K562 (cell line): ENCODE results near the gene UQCRC1. TPM values are rescaled to one million over a fixed set of nuclear protein-coding genes. Genes with fewer than 3 reads are reported as not detected.

Experiments
- ATAC-seq: fragments of 200-7000 bp; cut with Tn5 transposase; 3 replicates; pipeline ENCODE4 v1.9.1; 2020; ENCODE audit warnings: moderate library complexity
- BruUV-seq: library from RNA; stranded (reverse); fragments of 400-500 nt; replicated peaks from 2 replicates; lab custom pipeline; 2021; lab: Mats Ljungman, UMichigan
- CTCF ChIA-PET: fragments of 300-600 bp; formaldehyde crosslinking; extraction: SDS; loops from one replicate; lab custom pipeline; 2021; ENCODE audit warnings: low intra/inter-chr PET ratio; lab: Yijun Ruan, JAX
- POLR2A ChIA-PET: fragments of 300-600, 350-650 bp; sonication (Branson Sonifier 250); formaldehyde crosslinking; extraction: SDS; loops from one replicate; lab custom pipeline; 2021; ENCODE audit warnings: antibody characterized with exemption, inconsistent platforms; lab: Yijun Ruan, JAX
- DNase-seq, 4 experiments: peaks; one replicate each; pipeline versions ENCODE4 v3.0.0 to v3.0.0-alpha.2; 2011 to 2018; ENCODE audit warnings: low spot score in 3 of 4, mixed read lengths in 3 of 4; ENCODE audit errors: extremely low read depth in 1 of 4
- FAIRE-seq: peaks from 2 replicates; lab custom pipeline; 2011; peaks lifted over from hg19 to GRCh38; lab: Jason Lieb, UNC
- H2AFZ ChIP-seq: 2 replicates; pipeline ENCODE4 v1.6.0; 2011; ENCODE audit warnings: low read depth, low read length, control low read depth, inconsistent platforms
- H3K27ac ChIP-seq: fragments of 200-600 bp; 3 replicates; pipeline ENCODE4 v1.8.0; 2011; ENCODE audit warnings: low read depth, mild to moderate bottlenecking, control low read depth, inconsistent platforms, low read length, moderate library complexity, mixed read lengths; ENCODE audit errors: extremely low read depth
- H3K27me3 ChIP-seq, 2 experiments: fragments of 300-600 bp in 1 of 2; 2 replicates in 1 of 2; 3 replicates in 1 of 2; pipeline versions ENCODE4 v1.6.0 to v1.8.0; 2011; ENCODE audit warnings: inconsistent platforms in 2 of 2, low read length in 2 of 2, mild to moderate bottlenecking in 1 of 2, mixed read lengths in 1 of 2, moderate library complexity in 1 of 2; ENCODE audit not compliant: control insufficient read depth in 2 of 2, insufficient read depth in 2 of 2
- H3K36me3 ChIP-seq: fragments of 300-600 bp; 3 replicates; pipeline ENCODE4 v1.8.0; 2011; ENCODE audit warnings: mild to moderate bottlenecking, low read length, inconsistent platforms; ENCODE audit not compliant: control insufficient read depth, insufficient read depth
- H3K4me1 ChIP-seq, 2 experiments: fragments of 200-600 bp in 1 of 2; replicated peaks in 1 of 2; 2 replicates in 1 of 2; 3 replicates in 1 of 2; pipeline versions ENCODE4 v1.5.1 to v1.8.0; 2011; ENCODE audit warnings: inconsistent platforms in 2 of 2, low read length in 2 of 2, mild to moderate bottlenecking in 1 of 2, mixed read lengths in 1 of 2, moderate library complexity in 1 of 2; ENCODE audit not compliant: control insufficient read depth in 2 of 2, insufficient read depth in 2 of 2
- H3K4me2 ChIP-seq: 2 replicates; pipeline ENCODE4 v1.6.1; 2011; ENCODE audit warnings: low read length, control low read depth, inconsistent platforms, mixed read lengths; ENCODE audit not compliant: insufficient read depth
- H3K4me3 ChIP-seq: fragments of 200-600 bp; sonication (generic), shearing (Covaris generic); 2 replicates; pipeline ENCODE4 v1.5.1; 2016; ENCODE audit warnings: control low read depth, inconsistent platforms
- H3K79me2 ChIP-seq: fragments of 200-600 bp; 3 replicates; pipeline ENCODE4 v1.8.0; 2011; ENCODE audit warnings: low read length, inconsistent platforms; ENCODE audit not compliant: control insufficient read depth, insufficient read depth
- H3K9ac ChIP-seq, 2 experiments: 2 replicates each; pipeline versions ENCODE4 v1.6.0 to v1.6.1; 2011; ENCODE audit warnings: low read depth in 2 of 2, low read length in 2 of 2, control low read depth in 1 of 2, inconsistent platforms in 1 of 2, mild to moderate bottlenecking in 1 of 2, mixed read lengths in 1 of 2; ENCODE audit not compliant: insufficient read depth in 1 of 2
- H3K9me1 ChIP-seq: one replicate; pipeline ENCODE4 v1.6.0; 2011; ENCODE audit warnings: inconsistent platforms, mild to moderate bottlenecking, low read length, moderate library complexity; ENCODE audit not compliant: control insufficient read depth, insufficient read depth
- H3K9me3 ChIP-seq: replicated peaks from 2 replicates; pipeline ENCODE4 v1.5.1; 2011; ENCODE audit warnings: low read depth, low read length, inconsistent platforms; ENCODE audit not compliant: control insufficient read depth, insufficient read depth
- H4K20me1 ChIP-seq: replicated peaks from 2 replicates; pipeline ENCODE4 v1.6.1; 2011; ENCODE audit warnings: low read length, inconsistent platforms, mixed read lengths; ENCODE audit not compliant: control insufficient read depth, insufficient read depth
- BRD4 ChIP-seq: fragments of 200-600 bp; sonication (generic); IDR thresholded peaks from 2 replicates; pipeline ENCODE4 v1.6.1; 2017; ENCODE audit warnings: inconsistent platforms
- BRF2 ChIP-seq: IDR thresholded peaks from 3 replicates; pipeline ENCODE4 v1.6.1; 2011; ENCODE audit warnings: borderline replicate concordance, mild to moderate bottlenecking; ENCODE audit not compliant: insufficient read length, insufficient read depth
- FOXJ3 ChIP-seq: sonication (generic); formaldehyde crosslinking; IDR thresholded peaks from 2 replicates; pipeline ENCODE4 v1.4.0; 2020; ENCODE audit warnings: mild to moderate bottlenecking, missing genetic modification reagents
- FOXM1 ChIP-seq, 2 experiments: fragments of 450-650 bp in 1 of 2; sonication (generic) in 1 of 2; formaldehyde crosslinking in 1 of 2; IDR thresholded peaks; 2 replicates each; pipeline versions ENCODE4 v1.6.1 to v1.9.0; 2017 to 2022; ENCODE audit warnings: low read depth in 2 of 2, mild to moderate bottlenecking in 2 of 2, missing genetic modification reagents in 1 of 2, moderate library complexity in 1 of 2
- HDAC6 ChIP-seq: IDR thresholded peaks from 2 replicates; pipeline ENCODE4 v1.6.1; 2012; ENCODE audit warnings: low read depth, mild to moderate bottlenecking, control low read depth, inconsistent platforms, low read length, moderate library complexity
- ILF3 ChIP-seq: fragments of 450-650 bp; IDR thresholded peaks from 2 replicates; pipeline ENCODE4 v1.6.1; 2018; ENCODE audit warnings: antibody characterized with exemption, mild to moderate bottlenecking, moderate library complexity, borderline replicate concordance
- MCM3 ChIP-seq: fragments of 450-650 bp; IDR thresholded peaks from 2 replicates; pipeline ENCODE4 v1.6.1; 2016
- MTA1 ChIP-seq: fragments of 450-650 bp; IDR thresholded peaks from 2 replicates; pipeline ENCODE4 v1.6.1; 2017; ENCODE audit warnings: borderline replicate concordance
- MYBL2 ChIP-seq, 2 experiments: fragments of 450-650 bp in 1 of 2; sonication (generic) in 1 of 2; formaldehyde crosslinking in 1 of 2; IDR thresholded peaks; 2 replicates each; pipeline versions ENCODE4 v1.6.1 to v1.8.1; 2017 to 2022; ENCODE audit warnings: borderline replicate concordance in 1 of 2, inconsistent platforms in 1 of 2, low read depth in 1 of 2, mild to moderate bottlenecking in 1 of 2, missing genetic modification reagents in 1 of 2, moderate library complexity in 1 of 2
- ZNF133 ChIP-seq: fragments of 250-450 bp; sonication (Bioruptor Pico); IDR thresholded peaks from 2 replicates; pipeline ENCODE4 v1.4.0; 2020; ENCODE audit warnings: mild to moderate bottlenecking
- ZNF280B ChIP-seq: fragments of 250-450 bp; sonication (Bioruptor Pico); IDR thresholded peaks from 2 replicates; pipeline ENCODE4 v1.5.1; 2021; ENCODE audit warnings: mild to moderate bottlenecking
- ZNF609 ChIP-seq: sonication (generic); formaldehyde crosslinking; IDR thresholded peaks from 2 replicates; pipeline ENCODE4 v1.8.1; 2023; ENCODE audit warnings: missing genetic modification reagents, mild to moderate bottlenecking, borderline replicate concordance
- ZNF764 ChIP-seq: fragments of 250-450 bp; sonication (Bioruptor Pico); IDR thresholded peaks from 2 replicates; pipeline ENCODE4 v1.4.0; 2020; ENCODE audit warnings: low read depth, mild to moderate bottlenecking, moderate library complexity
- ZNF778 ChIP-seq: fragments of 450-650 bp; formaldehyde crosslinking; IDR thresholded peaks from 2 replicates; pipeline ENCODE4 v1.4.0; 2020; ENCODE audit warnings: mild to moderate bottlenecking, moderate library complexity
- WGBS: fragments of 100-300 bp; shearing (Covaris generic); methylation state at CpG from one replicate; pipeline ENCODE4 v1.1.6; 2016; ENCODE audit warnings: low coverage, mixed read lengths; ENCODE audit not compliant: insufficient coverage; ENCODE audit errors: missing lambda C conversion rate; 5-methylcytosine and 5-hydroxymethylcytosine counted together
- in situ Hi-C: fragments of 300-500 bp; cut with MboI; formaldehyde crosslinking; loops from 4 replicates; pipeline ENCODE4 v1.15.0; 2018; ENCODE audit warnings: inconsistent platforms, mixed read lengths
- intact Hi-C: fragments of 100-400 bp; cut with micrococcal nuclease; formaldehyde crosslinking; loops from 2 replicates; pipeline ENCODE4 v1.14.2; 2022
- polyA plus RNA-seq, 8 experiments: library from polyadenylated mRNA; depleted of rRNA in 4 of 8; stranded (reverse) in 5 of 8; unstranded in 3 of 8; fragments of >200 nt; fragmentation: Nextera tagmentation in 2 of 8; fragmentation: Illumina TruSeq in 1 of 8; extraction: Ambion mirVana in 2 of 8; extraction: Trizol in 1 of 8; gene quantifications; 2 replicates each; pipeline versions ENCODE4 v1.2.1 to v1.2.3, GENCODE V29; 2011 to 2014; ENCODE audit warnings: inconsistent platforms in 1 of 8, missing spikeins in 1 of 8
- total RNA-seq, 7 experiments: library from RNA; depleted of rRNA in 6 of 7; stranded (reverse); fragments of >200 nt in 6 of 7; fragmentation: Illumina TruSeq in 2 of 7; extraction: Trizol in 2 of 7; gene quantifications; 2 replicates each; pipeline versions ENCODE4 v1.2.1 to v1.2.3, GENCODE V29; 2011 to 2021; ENCODE audit warnings: low replicate concordance in 1 of 7

The UQCRC1 gene
- total and polyA plus RNA-seq, 9 of the 15 experiments (the other 6 are each of a cell fraction or from before 2014, with no cell fraction given): 125 to 424 (median 268) TPM

GRCh38 chr3:48633256-48633655 lies 23.8 kb upstream of the UQCRC1 start:
- 95% methylated on average over 13 of the region's 15 CpGs for WGBS
- H3K4me1 ChIP-seq: peaks cover 6 to 32% of the 10 kb centered on the region in 2 experiments; a peak in 4 of 5 replicates
- H3K4me2 ChIP-seq: no peak overlapping the region
- intact Hi-C loops: no loop called here
- H3K9me1 ChIP-seq: peaks cover 4% of the 10 kb centered on the region
- peak overlapping the region in 1 of 2 experiments; percentile 95; a peak in 2 of 4 replicates for H3K9ac ChIP-seq
- H3K27ac ChIP-seq: no peak overlapping the region
- no peaks in the 10 kb centered on the region for H3K27me3 ChIP-seq
- BruUV-seq: no TSS peak
- DNase-seq (no peak), FAIRE-seq (no peak), ATAC-seq (no peak)
- ChIA-PET CTCF (no interaction called here), POLR2A (interaction anchor here (1.1 to 3.0 kb wide), 3 partner anchors 9 to 84 kb away, joined by 3 to 23 read pairs (median 5); partner anchors contain the start of gene TMEM89)
- peaks cover 43% of the 10 kb centered on the region; the same call in 2 of the 3 replicates for H3K36me3 ChIP-seq
- in situ Hi-C loops: no loop called here
- H3K79me2 ChIP-seq: peaks cover 11% of the 10 kb centered on the region
- H2AFZ ChIP-seq: no peak overlapping the region
- no peak overlapping the region for H3K4me3 ChIP-seq
- H4K20me1 ChIP-seq: no peaks in the 10 kb centered on the region
- H3K9me3 ChIP-seq: no peaks in the 10 kb centered on the region
- TF ChIP-seq FOXJ3 (CRISPR knock-in tag): no peak
- TF ChIP-seq MTA1: no peak
- no peak for TF ChIP-seq BRF2
- no peak for TF ChIP-seq ZNF778 (CRISPR knock-in tag)
- TF ChIP-seq MCM3: no peak
- no peak for TF ChIP-seq ILF3
- TF ChIP-seq ZNF609: no peak
- TF ChIP-seq ZNF280B (CRISPR knock-in tag): no peak
- TF ChIP-seq BRD4: no peak
- no peak for TF ChIP-seq MYBL2 (IDR thresholded peaks at IDR 0.05; ENCODE audit: low read depth)
- TF ChIP-seq MYBL2 (CRISPR knock-in tag; IDR thresholded peaks at IDR 0.05; ENCODE audit: borderline replicate concordance): no peak
- no peak for TF ChIP-seq HDAC6
- TF ChIP-seq ZNF764 (CRISPR knock-in tag): no peak
- TF ChIP-seq FOXM1 (IDR thresholded peaks at IDR 0.05; ENCODE audit: low read depth): no peak
- TF ChIP-seq FOXM1 (CRISPR knock-in tag; IDR thresholded peaks at IDR 0.05; ENCODE audit: low read depth): no peak
- TF ChIP-seq ZNF133: no peak
